GM21786 (cell line): ENCODE measurements around the gene STT3A.

Source experiments
- ATAC-seq: cut with Tn5 transposase; IDR thresholded peaks from one replicate; pipeline ENCODE4 v1.9.1; 2021; ENCODE audit not compliant: unreplicated experiment

Gene STT3A

GRCh38 chr11:125587480-125587879, 5.2 kb upstream of the STT3A start:
- no peak for ATAC-seq

- no peak for ATAC-seq
These were observed 4.1 kb upstream of the STT3A start for GRCh38 chr11:125588505-125588904.

GRCh38 chr11:125591649-125592304, 875 bp upstream of the STT3A start:
- ATAC-seq = peak; percentile 12

- no peak for ATAC-seq
These were observed 615 bp downstream of the STT3A start for GRCh38 chr11:125593114-125593820.

- ATAC-seq = no peak
These were observed 2.3 kb downstream of the STT3A start for GRCh38 chr11:125594958-125595357.

- ATAC-seq = no peak
These were observed 8.0 kb downstream of the STT3A start for GRCh38 chr11:125600663-125601062.

GRCh38 chr11:125603207-125603606, 10.6 kb downstream of the STT3A start:
- ATAC-seq = no peak

GRCh38 chr11:125605417-125605816, 12.8 kb downstream of the STT3A start:
- no peak for ATAC-seq

- no peak for ATAC-seq
These were observed 16.9 kb downstream of the STT3A start for GRCh38 chr11:125609545-125609944.

GRCh38 chr11:125618383-125618782, 25.7 kb downstream of the STT3A start:
- no peak for ATAC-seq

- ATAC-seq = no peak
These were observed 29.3 kb downstream of the STT3A start for GRCh38 chr11:125621995-125622394.

GRCh38 chr11:125623064-125623463, 30.4 kb downstream of the STT3A start:
- no peak for ATAC-seq

GRCh38 chr11:125624756-125625213, 32.1 kb downstream of the STT3A start, which contains the start of gene CHEK1:
TSS of gene CHEK1 (plus strand) at chr11:125625163. CDS start at chr11:125626769, 1,606 bp downstream.
- no peak for ATAC-seq

- no peak for ATAC-seq
These were observed 32.6 kb downstream of the STT3A start for GRCh38 chr11:125625225-125625629.

- ATAC-seq = peak; percentile 82
These were observed 33.1 kb downstream of the STT3A start for GRCh38 chr11:125625630-125626287.

- ATAC-seq = peak; percentile 35
These were observed 33.8 kb downstream of the STT3A start for GRCh38 chr11:125626288-125626950.

- ATAC-seq = no peak
These were observed 34.7 kb downstream of the STT3A start for GRCh38 chr11:125627236-125627910.

- ATAC-seq = no peak
These were observed 45.2 kb downstream of the STT3A start for GRCh38 chr11:125637840-125638239.

- no peak for ATAC-seq
These were observed 45.7 kb downstream of the STT3A start for GRCh38 chr11:125638315-125638714.

- no peak for ATAC-seq
These were observed 53.2 kb downstream of the STT3A start for GRCh38 chr11:125645871-125646270.
